Mesenchymal stem cell (in vitro differentiated cells and primary cell): ENCODE data around the gene ZNF503.

ENCODE experiments used
- DNase-seq: peaks from one replicate; pipeline ENCODE4 v3.0.0-alpha.2; 2013
- H2AFZ ChIP-seq: one replicate; pipeline ENCODE4 v1.6.1; 2013; ENCODE audit warnings: low read depth, mild to moderate bottlenecking, control low read depth, inconsistent platforms, low read length, moderate library complexity
- H2AK5ac ChIP-seq: 2 replicates; pipeline ENCODE4 v1.6.1; 2013; ENCODE audit warnings: low read length, moderate library complexity, mild to moderate bottlenecking, inconsistent platforms; ENCODE audit not compliant: severe bottlenecking
- H2BK120ac ChIP-seq: one replicate; pipeline ENCODE4 v1.6.1; 2013; ENCODE audit warnings: low read depth, mild to moderate bottlenecking, inconsistent platforms, low read length, moderate library complexity
- H2BK12ac ChIP-seq, 2 experiments: one replicate each; pipeline ENCODE4 v1.6.1; 2013; ENCODE audit warnings: inconsistent platforms in 2 of 2, low read length in 2 of 2, mild to moderate bottlenecking in 2 of 2, moderate library complexity in 2 of 2, control low read depth in 1 of 2
- H2BK15ac ChIP-seq: one replicate; pipeline ENCODE4 v1.6.1; 2013; ENCODE audit warnings: mild to moderate bottlenecking, low read depth, inconsistent platforms; ENCODE audit not compliant: poor library complexity, severe bottlenecking
- H2BK5ac ChIP-seq: 2 replicates; pipeline ENCODE4 v1.6.1; 2013; ENCODE audit warnings: low read depth, mild to moderate bottlenecking, low read length, control low read depth, inconsistent platforms; ENCODE audit not compliant: poor library complexity, severe bottlenecking
- H3K14ac ChIP-seq, 2 experiments: one replicate each; pipeline ENCODE4 v1.6.1; 2013; ENCODE audit warnings: inconsistent platforms in 2 of 2, low read length in 2 of 2, control low read depth in 1 of 2, mild to moderate bottlenecking in 1 of 2, moderate library complexity in 1 of 2
- H3K18ac ChIP-seq, 2 experiments: one replicate each; pipeline ENCODE4 v1.6.1; 2013; ENCODE audit warnings: inconsistent platforms in 2 of 2, low read length in 2 of 2, control low read depth in 1 of 2, low read depth in 1 of 2, mild to moderate bottlenecking in 1 of 2
- H3K23ac ChIP-seq, 2 experiments: one replicate each; pipeline ENCODE4 v1.6.1; 2013; ENCODE audit warnings: inconsistent platforms in 2 of 2, low read length in 2 of 2, mild to moderate bottlenecking in 2 of 2, moderate library complexity in 2 of 2, control low read depth in 1 of 2
- H3K27ac ChIP-seq: 2 replicates; pipeline ENCODE4 v1.5.1; 2013; ENCODE audit warnings: mild to moderate bottlenecking, moderate library complexity, low read length, control low read depth, inconsistent platforms; ENCODE audit not compliant: poor library complexity, severe bottlenecking
- H3K27me3 ChIP-seq, 2 experiments: 2 replicates each; pipeline versions ENCODE4 v1.6.1 to v1.7.0; 2013; ENCODE audit warnings: low read length in 2 of 2, mild to moderate bottlenecking in 2 of 2, moderate library complexity in 2 of 2, control low read depth in 1 of 2, inconsistent platforms in 1 of 2; ENCODE audit not compliant: control insufficient read depth in 1 of 2, insufficient read depth in 1 of 2
- H3K36me3 ChIP-seq, 2 experiments: 2 replicates each; pipeline versions ENCODE4 v1.6.1 to v1.7.0; 2013; ENCODE audit warnings: low read length in 2 of 2, control low read depth in 1 of 2, inconsistent platforms in 1 of 2, low read depth in 1 of 2, mild to moderate bottlenecking in 1 of 2; ENCODE audit not compliant: insufficient read depth in 2 of 2, control insufficient read depth in 1 of 2
- H3K4ac ChIP-seq, 2 experiments: one replicate each; pipeline ENCODE4 v1.6.1; 2013; ENCODE audit warnings: inconsistent platforms in 2 of 2, low read length in 2 of 2, mild to moderate bottlenecking in 2 of 2, moderate library complexity in 2 of 2, control low read depth in 1 of 2, low read depth in 1 of 2
- H3K4me1 ChIP-seq: 2 replicates; pipeline ENCODE4 v1.6.1; 2013; ENCODE audit warnings: low read depth, low read length, control low read depth; ENCODE audit not compliant: control insufficient read depth, insufficient read depth
- H3K4me2 ChIP-seq: 2 replicates; pipeline ENCODE4 v1.6.1; 2013; ENCODE audit warnings: low read length, mild to moderate bottlenecking, inconsistent platforms; ENCODE audit not compliant: poor library complexity, severe bottlenecking
- H3K4me3 ChIP-seq, 2 experiments: 2 replicates each; pipeline versions ENCODE4 v1.5.1 to v1.7.0; 2013; ENCODE audit warnings: low read length in 2 of 2, mild to moderate bottlenecking in 2 of 2, control low read depth in 1 of 2, low read depth in 1 of 2; ENCODE audit not compliant: insufficient read depth in 1 of 2
- H3K79me1 ChIP-seq: replicated peaks from 2 replicates; pipeline ENCODE4 v1.6.1; 2013; ENCODE audit warnings: mild to moderate bottlenecking, control low read depth, low read length, inconsistent platforms; ENCODE audit not compliant: poor library complexity, severe bottlenecking
- H3K9ac ChIP-seq: 2 replicates; pipeline ENCODE4 v1.7.0; 2013; ENCODE audit warnings: mild to moderate bottlenecking, low read length, moderate library complexity
- H3K9me3 ChIP-seq: 2 replicates; pipeline ENCODE4 v1.7.0; 2013; ENCODE audit warnings: mild to moderate bottlenecking, low read length; ENCODE audit not compliant: control insufficient read depth
- H4K8ac ChIP-seq: one replicate; pipeline ENCODE4 v1.6.1; 2013; ENCODE audit warnings: inconsistent platforms, mild to moderate bottlenecking, low read length, moderate library complexity
- H4K91ac ChIP-seq: one replicate; pipeline ENCODE4 v1.6.1; 2013; ENCODE audit warnings: mild to moderate bottlenecking, low read length, inconsistent platforms
- WGBS: methylation state at CpG from one replicate; pipeline ENCODE4 v1.1.7; 2013; ENCODE audit warnings: mixed read lengths; 5-methylcytosine and 5-hydroxymethylcytosine counted together

Gene ZNF503

DNA sequence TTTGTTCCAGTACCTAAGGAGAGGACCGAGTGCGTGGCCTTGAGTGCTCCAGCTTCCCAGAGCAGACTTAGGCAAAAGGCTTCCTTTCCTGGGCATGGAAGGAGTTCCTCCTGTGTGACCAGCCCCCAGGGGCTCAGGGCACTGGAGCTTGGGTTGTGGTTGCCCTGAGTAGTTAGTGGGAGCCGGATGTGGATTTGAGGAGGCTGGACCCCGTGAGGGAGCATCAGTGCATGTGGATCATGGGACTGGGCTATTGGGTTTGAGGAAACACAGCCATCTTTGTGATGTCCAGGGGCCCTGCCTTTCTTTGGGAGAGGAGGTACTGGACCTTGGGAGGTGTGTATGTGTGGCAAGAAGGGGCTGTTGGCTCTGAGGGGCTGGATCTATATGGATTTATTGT is 38.2 kb upstream of the ZNF503 start:
- DNase-seq = no peak
- no peak overlapping the region for H3K18ac ChIP-seq
- H3K14ac ChIP-seq = no peak overlapping the region
- H3K23ac ChIP-seq = no peak overlapping the region
- H4K91ac ChIP-seq = no peak overlapping the region
- H3K79me1 ChIP-seq = no peaks in the 10 kb centered on the region
- H2AK5ac ChIP-seq = no peak overlapping the region
- 88% methylated on average over 4 of the region's 4 CpGs for WGBS
- H3K4me3 ChIP-seq = no peak overlapping the region
- H3K9me3 ChIP-seq = peaks cover 25% of the 10 kb centered on the region
- H2BK12ac ChIP-seq = no peak overlapping the region
- no peak overlapping the region for H2BK120ac ChIP-seq
- H3K4me2 ChIP-seq = no peak overlapping the region
- no peak overlapping the region for H3K27ac ChIP-seq
- H3K27me3 ChIP-seq = peaks cover 0 to 11% of the 10 kb centered on the region in 2 experiments
- no peak overlapping the region for H2BK5ac ChIP-seq
- no peaks in the 10 kb centered on the region for H3K4me1 ChIP-seq
- no peak overlapping the region for H4K8ac ChIP-seq
- H3K9ac ChIP-seq = no peak overlapping the region
- H2AFZ ChIP-seq = no peak overlapping the region
- H3K36me3 ChIP-seq = peaks cover 0 to 23% of the 10 kb centered on the region in 2 experiments
- no peak overlapping the region for H3K4ac ChIP-seq
- no peak overlapping the region for H2BK15ac ChIP-seq

DNA sequence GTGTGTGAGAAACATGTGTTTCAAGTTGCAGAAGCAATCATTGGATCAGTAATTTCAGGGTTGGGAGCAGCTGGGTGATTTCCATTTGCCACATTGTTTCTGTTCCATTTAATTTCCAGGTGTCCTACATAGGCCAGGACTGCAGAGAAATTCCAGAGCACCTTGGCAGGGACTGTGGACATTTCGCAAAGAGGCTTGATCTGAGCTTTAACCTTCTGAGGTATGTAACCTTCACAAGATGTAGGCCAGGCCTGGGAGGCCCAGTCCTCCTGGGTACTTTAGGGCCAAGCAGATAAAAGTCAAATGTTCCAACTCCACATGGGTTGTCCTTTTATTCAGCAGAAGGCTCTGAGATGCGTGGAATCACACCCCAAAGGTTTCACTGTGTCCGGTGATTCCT is 36.7 kb upstream of the ZNF503 start:
- no peak overlapping the region for H3K9ac ChIP-seq
- 83% methylated on average over 3 of the region's 3 CpGs for WGBS
- H2BK15ac ChIP-seq = no peak overlapping the region
- no peak overlapping the region for H2BK12ac ChIP-seq
- no peak overlapping the region for H2AFZ ChIP-seq
- no peak overlapping the region for H2AK5ac ChIP-seq
- H3K9me3 ChIP-seq = peaks cover 10% of the 10 kb centered on the region
- no peak overlapping the region for H3K18ac ChIP-seq
- no peak overlapping the region for H3K4ac ChIP-seq
- H3K4me1 ChIP-seq = no peaks in the 10 kb centered on the region
- H2BK5ac ChIP-seq = no peak overlapping the region
- no peak overlapping the region for H3K27ac ChIP-seq
- no peak overlapping the region for H3K4me3 ChIP-seq
- H3K4me2 ChIP-seq = no peak overlapping the region
- no peak overlapping the region for H3K14ac ChIP-seq
- no peak overlapping the region for H4K8ac ChIP-seq
- peaks cover 0 to 26% of the 10 kb centered on the region in 2 experiments for H3K27me3 ChIP-seq
- H3K23ac ChIP-seq = no peak overlapping the region
- H3K79me1 ChIP-seq = no peaks in the 10 kb centered on the region
- no peak overlapping the region for H4K91ac ChIP-seq
- peaks cover 0 to 16% of the 10 kb centered on the region in 2 experiments for H3K36me3 ChIP-seq
- DNase-seq = no peak
- no peak overlapping the region for H2BK120ac ChIP-seq

DNA sequence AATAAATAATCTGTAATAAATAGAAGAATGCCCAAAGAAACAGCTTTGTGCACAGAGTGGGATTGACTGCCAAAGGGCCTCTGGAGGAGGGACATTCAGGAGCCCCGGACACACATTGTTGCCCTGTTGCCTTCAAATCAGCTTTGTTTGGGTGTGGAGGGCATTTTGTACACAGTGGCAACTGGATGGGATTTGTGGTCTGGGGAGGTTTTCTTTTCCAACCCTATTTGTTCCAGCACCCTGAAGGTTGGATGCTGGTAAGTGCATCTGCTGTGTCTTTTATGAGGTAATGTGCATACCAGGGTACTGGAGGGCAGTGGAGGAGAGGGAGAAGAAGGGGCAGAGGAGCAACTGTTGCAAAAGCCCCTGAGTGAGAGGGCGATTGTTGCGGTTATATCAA is 36.1 kb upstream of the ZNF503 start:
- H2AFZ ChIP-seq = no peak overlapping the region
- H3K4me3 ChIP-seq = no peak overlapping the region
- no peak overlapping the region for H3K4ac ChIP-seq
- peaks cover 5% of the 10 kb centered on the region for H3K9me3 ChIP-seq
- H4K8ac ChIP-seq = no peak overlapping the region
- no peak overlapping the region for H2BK5ac ChIP-seq
- H3K36me3 ChIP-seq = peaks cover 0 to 16% of the 10 kb centered on the region in 2 experiments
- no peak overlapping the region for H2BK12ac ChIP-seq
- no peak overlapping the region for H2BK120ac ChIP-seq
- no peak overlapping the region for H3K23ac ChIP-seq
- no peak overlapping the region for H2BK15ac ChIP-seq
- no peak overlapping the region for H3K27ac ChIP-seq
- peaks cover 0 to 32% of the 10 kb centered on the region in 2 experiments for H3K27me3 ChIP-seq
- no peak overlapping the region for H3K18ac ChIP-seq
- no peak for DNase-seq
- no peak overlapping the region for H3K14ac ChIP-seq
- 88% methylated on average over 3 of the region's 3 CpGs for WGBS
- no peaks in the 10 kb centered on the region for H3K79me1 ChIP-seq
- H3K4me1 ChIP-seq = no peaks in the 10 kb centered on the region
- no peak overlapping the region for H2AK5ac ChIP-seq
- H4K91ac ChIP-seq = no peak overlapping the region
- no peak overlapping the region for H3K4me2 ChIP-seq
- H3K9ac ChIP-seq = no peak overlapping the region

DNA sequence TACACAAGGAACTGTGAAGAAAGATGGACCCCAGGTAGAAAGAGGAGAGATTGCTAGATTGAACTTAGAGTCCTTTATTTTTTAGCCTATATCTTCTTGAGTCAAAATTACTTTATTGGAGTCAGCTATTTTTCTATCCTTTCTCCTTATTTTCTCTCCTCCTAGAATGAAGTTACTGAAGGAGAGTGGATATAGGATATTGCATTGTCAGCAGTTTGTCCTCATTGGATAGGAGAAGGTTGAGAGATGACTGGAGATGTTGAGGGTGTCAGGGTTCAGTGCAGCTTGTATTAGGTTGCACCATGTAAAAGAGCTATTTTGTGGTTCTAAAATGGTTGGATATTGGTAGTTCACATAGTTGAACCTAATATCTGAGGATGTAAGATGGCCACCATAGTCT is 35.3 kb upstream of the ZNF503 start:
- no peak overlapping the region for H3K4me3 ChIP-seq
- H3K27ac ChIP-seq = no peak overlapping the region
- H3K4me2 ChIP-seq = no peak overlapping the region
- no peak overlapping the region for H3K23ac ChIP-seq
- no peak overlapping the region for H4K8ac ChIP-seq
- no peak overlapping the region for H2BK15ac ChIP-seq
- DNase-seq = no peak
- H2BK120ac ChIP-seq = no peak overlapping the region
- H2AK5ac ChIP-seq = no peak overlapping the region
- H3K14ac ChIP-seq = no peak overlapping the region
- peaks cover 0 to 16% of the 10 kb centered on the region in 2 experiments for H3K36me3 ChIP-seq
- no peak overlapping the region for H3K18ac ChIP-seq
- H3K79me1 ChIP-seq = no peaks in the 10 kb centered on the region
- H2BK12ac ChIP-seq = no peak overlapping the region
- no peak overlapping the region for H3K9ac ChIP-seq
- no peaks in the 10 kb centered on the region for H3K9me3 ChIP-seq
- H3K4ac ChIP-seq = no peak overlapping the region
- no peak overlapping the region for H2AFZ ChIP-seq
- H3K4me1 ChIP-seq = no peaks in the 10 kb centered on the region
- no peak overlapping the region for H4K91ac ChIP-seq
- H3K27me3 ChIP-seq = peaks cover 0 to 40% of the 10 kb centered on the region in 2 experiments
- no peak overlapping the region for H2BK5ac ChIP-seq
